ENCODE results near the gene MAT1A.

Gene MAT1A

GRCh38 chr10:80272793-80273522, 16.5 kb downstream of the MAT1A start:
- TF ChIP-seq CTCF (IDR thresholded peaks at IDR 0.05) (no peak), ZFX (IDR thresholded peaks at IDR 0.05; ENCODE audit: borderline replicate concordance) (no peak)

GRCh38 chr10:80271416-80271815, 18.0 kb downstream of the MAT1A start:
- H3K27ac ChIP-seq = no peak overlapping the region
- TF ChIP-seq ZFX (IDR thresholded peaks at IDR 0.05; ENCODE audit: borderline replicate concordance) (no peak), CTCF (IDR thresholded peaks at IDR 0.05) (no peak)

More at GRCh38 chr10:80272793-80273522, 16.5 kb downstream of the MAT1A start:
- H3K27ac ChIP-seq = no peak overlapping the region

GRCh38 chr10:80270887-80271286, 18.6 kb downstream of the MAT1A start:
- TF ChIP-seq ZFX (IDR thresholded peaks at IDR 0.05; ENCODE audit: borderline replicate concordance) (no peak), CTCF (IDR thresholded peaks at IDR 0.05) (no peak)
- H3K27ac ChIP-seq = no peak overlapping the region

- no peak for TF ChIP-seq CTCF (IDR thresholded peaks at IDR 0.05)
- no peak for TF ChIP-seq ZFX (IDR thresholded peaks at IDR 0.05; ENCODE audit: borderline replicate concordance)
- no peak overlapping the region for H3K27ac ChIP-seq
These were observed 20.4 kb downstream of the MAT1A start for GRCh38 chr10:80268938-80269588.

- TF ChIP-seq CTCF (IDR thresholded peaks at IDR 0.05) (no peak), ZFX (IDR thresholded peaks at IDR 0.05; ENCODE audit: borderline replicate concordance) (no peak)
- no peak overlapping the region for H3K27ac ChIP-seq
These were observed 21.2 kb downstream of the MAT1A start for GRCh38 chr10:80268266-80268665.

GRCh38 chr10:80266513-80266863, 23.0 kb downstream of the MAT1A start:
- no peak overlapping the region for H3K27ac ChIP-seq

More at GRCh38 chr10:80266513-80266863, 23.0 kb downstream of the MAT1A start:
- TF ChIP-seq ZFX (IDR thresholded peaks at IDR 0.05; ENCODE audit: borderline replicate concordance) (no peak), CTCF (IDR thresholded peaks at IDR 0.05) (no peak)

Data from 22Rv1 (cell line).